PC-9 (cell line): ENCODE results near the gene DRD4. TPM values are rescaled to one million over a fixed set of nuclear protein-coding genes. Genes with fewer than 3 reads are reported as not detected.

Experiments used
- BruUV-seq: library from RNA; stranded (reverse); fragments of 400-500 nt; replicated peaks from 2 replicates; lab custom pipeline; 2021; lab: Mats Ljungman, UMichigan
- CTCF ChIA-PET: fragments of 300-600 bp; sonication (Branson Sonifier 250); formaldehyde crosslinking; loops from one replicate; lab custom pipeline; 2022; ENCODE audit warnings: antibody characterized with exemption; lab: Charles Lee
- POLR2A ChIA-PET: fragments of 300-600 bp; sonication (Branson Sonifier 250); formaldehyde crosslinking; loops from one replicate; lab custom pipeline; 2022; ENCODE audit warnings: antibody characterized with exemption; ENCODE audit not compliant: unreplicated experiment; lab: Charles Lee
- DNase-seq, 2 experiments: peaks; one replicate each; pipeline versions ENCODE4 v3.0.0 to v3.0.0-alpha.2; 2015 to 2022; ENCODE audit warnings: mixed read lengths in 1 of 2
- H2AFZ ChIP-seq: fragments of 200-600 bp; sonication (generic); 2 replicates; pipeline ENCODE4 v1.8.1; 2017; ENCODE audit warnings: antibody characterized with exemption
- H3F3A ChIP-seq: fragments of 200-600 bp; sonication (generic); 2 replicates; pipeline ENCODE4 v1.8.1; 2017; ENCODE audit warnings: antibody characterized with exemption, mild to moderate bottlenecking, low read depth; ENCODE audit not compliant: insufficient read depth
- H3K27ac ChIP-seq: fragments of 200-600 bp; sonication (generic); 2 replicates; pipeline ENCODE4 v1.6.1; 2016; ENCODE audit warnings: mixed run types
- H3K27me3 ChIP-seq: fragments of 200-600 bp; sonication (generic); 2 replicates; pipeline ENCODE4 v1.6.1; 2016; ENCODE audit warnings: low read depth, mixed run types; ENCODE audit not compliant: insufficient read depth
- H3K36me3 ChIP-seq: fragments of 200-600 bp; sonication (generic); 2 replicates; pipeline ENCODE4 v1.6.1; 2016; ENCODE audit warnings: low read depth, mixed run types
- H3K4me1 ChIP-seq: fragments of 200-600 bp; sonication (generic); replicated peaks from 2 replicates; pipeline ENCODE4 v1.6.1; 2016; ENCODE audit warnings: mixed run types; ENCODE audit not compliant: insufficient read depth
- H3K4me2 ChIP-seq: fragments of 200-600 bp; sonication (generic); 2 replicates; pipeline ENCODE4 v1.6.1; 2017; ENCODE audit warnings: mixed run types
- H3K4me3 ChIP-seq: fragments of 200-600 bp; sonication (generic); 2 replicates; pipeline ENCODE4 v1.6.1; 2016; ENCODE audit warnings: mixed run types
- H3K79me2 ChIP-seq: fragments of 200-600 bp; sonication (generic); 2 replicates; pipeline ENCODE4 v1.6.1; 2017; ENCODE audit warnings: low read depth, mixed run types
- H3K9me2 ChIP-seq: fragments of 200-600 bp; sonication (generic); 2 replicates; pipeline ENCODE4 v1.8.1; 2017; ENCODE audit warnings: mild to moderate bottlenecking; ENCODE audit not compliant: insufficient read depth
- H3K9me3 ChIP-seq: fragments of 200-600 bp; sonication (generic); 2 replicates; pipeline ENCODE4 v1.8.1; 2016; ENCODE audit warnings: low read depth; ENCODE audit not compliant: insufficient read depth
- H4K20me1 ChIP-seq: fragments of 200-600 bp; sonication (generic); 2 replicates; pipeline ENCODE4 v1.8.1; 2017; ENCODE audit not compliant: insufficient read depth
- CTCF ChIP-seq: fragments of 200-600 bp; sonication (generic); conservative IDR thresholded peaks from 2 replicates; pipeline ENCODE4 v1.6.1; 2017; ENCODE audit warnings: mixed run types, antibody characterized with exemption, mild to moderate bottlenecking, moderate library complexity
- EZH2 ChIP-seq: fragments of 200-600 bp; sonication (generic); IDR thresholded peaks from 2 replicates; pipeline ENCODE4 v1.8.0; 2017; ENCODE audit warnings: antibody characterized with exemption, low read depth
- intact Hi-C: fragments of 100-400 bp; cut with micrococcal nuclease; formaldehyde crosslinking; loops from one replicate; pipeline ENCODE4 v1.10.0; 2022; ENCODE audit not compliant: unreplicated experiment
- total RNA-seq: library from RNA; stranded (reverse); gene quantifications from 2 replicates; pipeline ENCODE4 v1.2.3, GENCODE V29; 2021

The DRD4 gene
- total RNA-seq, 1 experiment from 2014 or later = 0.35 TPM

- Histone ChIP-seq H3K4me1 (no peaks in the 10 kb centered on the region), H4K20me1 (no peaks in the 10 kb centered on the region), H3F3A (no peaks in the 10 kb centered on the region), H3K27ac (no peak overlapping the region), H3K9me2 (no peaks in the 10 kb centered on the region), H3K4me2 (no peak overlapping the region), H3K79me2 (no peaks in the 10 kb centered on the region), H3K27me3 (no peaks in the 10 kb centered on the region), H3K4me3 (no peak overlapping the region), H3K9me3 (no peaks in the 10 kb centered on the region), H2AFZ (no peak overlapping the region), H3K36me3 (no peaks in the 10 kb centered on the region)
- intact Hi-C loops = no loop called here
- CTCF ChIA-PET = no interaction called here
- POLR2A ChIA-PET = no interaction called here
- no peak for DNase-seq
- TF ChIP-seq CTCF (no peak), EZH2 (no peak)
- BruUV-seq = no TSS peak
Measured at GRCh38 chr11:674406-674805, 37.3 kb downstream of the DRD4 start.

- ChIA-PET CTCF (no interaction called here), POLR2A (no interaction called here)
- H3K27ac ChIP-seq = no peak overlapping the region
- H3K36me3 ChIP-seq = no peaks in the 10 kb centered on the region
- intact Hi-C loops = no loop called here
- no peaks in the 10 kb centered on the region for H3K9me2 ChIP-seq
- no peaks in the 10 kb centered on the region for H3K27me3 ChIP-seq
- no peaks in the 10 kb centered on the region for H3K79me2 ChIP-seq
- no peaks in the 10 kb centered on the region for H4K20me1 ChIP-seq
- TF ChIP-seq EZH2 = no peak
- TF ChIP-seq CTCF = no peak
- no TSS peak for BruUV-seq
- no peak overlapping the region for H3K4me3 ChIP-seq
- H3F3A ChIP-seq = no peaks in the 10 kb centered on the region
- no peak overlapping the region for H2AFZ ChIP-seq
- H3K4me2 ChIP-seq = no peak overlapping the region
- H3K4me1 ChIP-seq = no peaks in the 10 kb centered on the region
- no peaks in the 10 kb centered on the region for H3K9me3 ChIP-seq
- DNase-seq = no peak
Measured at GRCh38 chr11:678297-678696, 41.2 kb downstream of the DRD4 start.

- Histone ChIP-seq H3F3A (no peaks in the 10 kb centered on the region), H2AFZ (no peak overlapping the region), H3K4me1 (no peaks in the 10 kb centered on the region), H3K27ac (no peak overlapping the region), H3K9me2 (no peaks in the 10 kb centered on the region), H3K27me3 (no peaks in the 10 kb centered on the region), H4K20me1 (no peaks in the 10 kb centered on the region), H3K79me2 (no peaks in the 10 kb centered on the region), H3K4me2 (no peak overlapping the region), H3K4me3 (no peak overlapping the region), H3K9me3 (no peaks in the 10 kb centered on the region), H3K36me3 (no peaks in the 10 kb centered on the region)
- BruUV-seq = no TSS peak
- intact Hi-C loops = no loop called here
- ChIA-PET CTCF (no interaction called here), POLR2A (no interaction called here)
- no peak for TF ChIP-seq EZH2
- TF ChIP-seq CTCF = no peak
- no peak for DNase-seq
Measured at GRCh38 chr11:679271-680207, 42.5 kb downstream of the DRD4 start.
